Posterior cingulate gyrus (tissue), 11 donors: Measurements from ENCODE around the gene PRR36.
A peak's percentile ranks its signal among the peaks of the same experiment; 100 is the strongest.

Experiments used
- DNase-seq, 10 donors: peaks; one replicate each; pipeline versions ENCODE4 v3.0.0 to v3.0.0-alpha.2; 2020 to 2021; ENCODE audit warnings: mixed read lengths in 3 of 10
- intact Hi-C: fragments of 100-400 bp; cut with DNase I; formaldehyde crosslinking; loops from one replicate; pipeline ENCODE4 v1.15.1; 2023

PRR36 gene

DNA sequence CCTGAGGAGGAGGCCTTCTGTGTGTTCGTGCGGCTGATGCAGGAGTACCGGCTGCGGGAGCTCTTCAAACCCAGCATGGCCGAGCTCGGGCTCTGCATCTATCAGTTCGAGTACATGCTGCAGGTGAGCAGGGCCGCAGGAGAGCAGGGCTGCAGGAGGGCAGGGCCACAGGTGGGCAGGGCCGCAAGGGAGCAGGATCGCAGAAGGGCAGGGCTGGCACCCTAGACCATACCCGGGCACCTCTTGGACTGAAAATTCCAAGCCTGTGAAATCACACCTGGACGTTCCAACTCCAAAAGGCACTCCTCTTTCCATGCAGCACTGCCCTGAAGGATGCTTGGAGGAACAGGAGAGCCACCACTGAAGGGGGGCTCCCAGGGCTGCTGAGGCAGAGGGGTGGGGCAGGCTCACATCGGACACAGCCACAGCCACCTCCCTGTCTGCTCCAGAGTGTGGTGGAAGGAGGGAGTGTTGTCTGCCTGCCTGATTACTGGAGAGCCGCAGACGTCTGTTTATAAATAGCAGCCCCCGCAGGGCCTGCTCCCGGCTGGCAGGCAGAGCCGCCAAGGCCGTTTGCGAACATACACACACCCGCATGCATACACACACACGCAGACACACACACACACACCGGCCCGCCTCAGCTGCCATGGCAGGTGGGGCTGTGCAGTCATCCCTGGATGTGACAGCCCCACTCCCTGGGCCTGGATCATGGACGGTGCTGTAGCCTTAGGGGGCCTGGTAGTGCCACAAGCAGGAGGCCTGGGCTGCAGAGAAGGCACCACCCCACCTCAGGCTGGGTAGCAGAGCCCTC is 24.0 kb downstream of the PRR36 start:
- intact Hi-C loops = no loop called here

DNA sequence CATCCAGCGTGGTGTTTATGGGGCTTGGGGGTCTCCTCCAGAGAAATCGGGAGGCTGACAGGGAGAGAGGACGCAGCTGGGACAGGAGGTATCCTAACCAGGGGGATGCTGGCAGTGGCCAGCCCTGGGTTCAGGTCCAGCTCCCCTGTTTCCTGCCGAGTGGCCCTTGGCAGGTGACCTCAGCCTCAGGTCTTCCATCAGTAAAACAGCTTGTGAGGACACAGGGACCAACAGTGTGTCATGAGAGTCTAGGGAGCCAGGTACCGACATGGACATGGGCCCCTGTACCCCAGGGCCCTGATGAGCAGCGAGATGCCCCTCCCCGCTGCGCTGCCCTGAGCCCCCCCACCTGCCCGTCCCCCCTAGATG is 24.6 kb downstream of the PRR36 start:
- peak in 1 of 10 donors; percentile 67 for DNase-seq
- intact Hi-C loops = no loop called here

More for the DNA sequence above, 24.0 kb downstream of the PRR36 start:
- DNase-seq = peak in 2 of 10 donors; percentile 39 to 89

DNA sequence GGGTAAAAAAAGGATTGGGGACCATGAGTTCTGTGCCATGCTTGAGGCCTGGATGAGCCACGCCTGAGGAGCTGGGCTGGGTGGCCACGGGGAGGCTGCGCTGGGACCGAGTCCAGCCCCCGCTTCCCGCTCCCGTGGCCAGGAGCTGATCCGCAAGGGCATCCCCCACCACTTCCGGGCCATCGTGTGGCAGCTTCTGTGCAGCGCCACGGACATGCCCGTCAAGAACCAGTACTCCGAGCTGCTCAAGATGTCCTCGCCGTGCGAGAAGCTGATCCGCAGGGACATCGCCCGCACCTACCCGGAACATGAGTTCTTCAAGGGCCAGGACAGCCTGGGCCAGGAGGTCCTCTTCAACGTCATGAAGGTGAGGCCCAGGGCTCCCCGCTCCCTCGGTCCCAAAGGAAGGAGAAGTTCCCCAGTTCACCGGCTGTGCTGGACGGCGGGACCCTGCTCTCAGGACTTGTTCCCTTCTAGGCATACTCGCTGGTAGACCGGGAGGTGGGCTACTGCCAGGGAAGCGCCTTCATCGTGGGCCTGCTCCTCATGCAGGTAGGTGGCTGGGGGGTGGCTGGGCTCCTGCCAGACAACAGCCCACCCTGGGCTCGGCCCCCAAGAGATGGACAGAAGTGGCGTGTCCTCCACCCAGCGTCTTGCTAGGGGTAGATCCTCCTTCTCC is 25.3 kb downstream of the PRR36 start:
- intact Hi-C loops = no loop called here
- peak in 5 of 10 donors; percentile 39 to 95 (median 72) for DNase-seq

DNA sequence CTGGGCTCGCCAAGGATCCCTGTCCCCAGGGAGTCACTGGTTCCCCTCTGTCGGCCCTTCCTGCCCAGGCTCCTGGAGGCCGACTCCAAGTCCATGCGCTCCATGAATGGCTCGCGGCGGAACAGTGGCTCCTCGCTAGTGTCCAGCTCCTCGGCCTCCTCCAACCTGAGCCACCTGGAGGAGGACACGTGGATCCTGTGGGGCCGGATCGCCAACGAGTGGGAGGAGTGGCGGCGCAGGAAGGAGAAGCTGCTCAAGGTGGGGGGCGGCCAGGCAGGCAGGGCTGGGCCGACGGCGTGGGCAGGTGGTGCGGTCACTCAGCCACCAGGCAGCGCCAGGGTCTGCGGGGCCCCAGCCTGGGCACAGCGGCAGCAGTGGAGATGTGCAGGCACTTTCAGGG is 26.5 kb downstream of the PRR36 start:
- intact Hi-C loops = no loop called here
- peak in 3 of 10 donors; percentile 8 to 85 (median 70) for DNase-seq

DNA sequence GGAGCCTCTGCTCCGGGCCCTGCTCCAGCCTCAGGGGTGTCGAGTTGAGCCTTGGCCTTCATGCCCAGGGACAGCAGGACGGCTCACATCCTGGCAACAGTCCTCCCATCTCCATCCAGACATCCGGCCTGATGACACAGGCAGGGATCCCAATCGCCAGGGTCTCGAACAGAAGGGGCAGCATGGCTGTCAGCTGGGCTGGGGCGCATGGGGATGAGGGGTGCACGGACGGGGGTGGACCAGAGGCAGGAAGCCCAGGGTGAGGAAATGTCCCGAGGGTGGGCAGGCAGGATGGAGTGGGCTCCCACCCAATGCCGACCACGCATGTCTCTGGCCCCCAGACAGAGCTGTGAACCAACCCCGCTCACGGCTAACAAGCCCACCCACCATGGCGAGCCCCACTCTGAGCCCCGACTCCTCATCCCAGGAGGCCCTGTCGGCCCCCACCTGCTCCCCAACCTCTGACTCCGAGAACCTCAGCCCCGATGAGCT is 28.0 kb downstream of the PRR36 start:
- intact Hi-C loops = no loop called here
- DNase-seq = peak in 3 of 10 donors; percentile 8 to 77 (median 69)

DNA sequence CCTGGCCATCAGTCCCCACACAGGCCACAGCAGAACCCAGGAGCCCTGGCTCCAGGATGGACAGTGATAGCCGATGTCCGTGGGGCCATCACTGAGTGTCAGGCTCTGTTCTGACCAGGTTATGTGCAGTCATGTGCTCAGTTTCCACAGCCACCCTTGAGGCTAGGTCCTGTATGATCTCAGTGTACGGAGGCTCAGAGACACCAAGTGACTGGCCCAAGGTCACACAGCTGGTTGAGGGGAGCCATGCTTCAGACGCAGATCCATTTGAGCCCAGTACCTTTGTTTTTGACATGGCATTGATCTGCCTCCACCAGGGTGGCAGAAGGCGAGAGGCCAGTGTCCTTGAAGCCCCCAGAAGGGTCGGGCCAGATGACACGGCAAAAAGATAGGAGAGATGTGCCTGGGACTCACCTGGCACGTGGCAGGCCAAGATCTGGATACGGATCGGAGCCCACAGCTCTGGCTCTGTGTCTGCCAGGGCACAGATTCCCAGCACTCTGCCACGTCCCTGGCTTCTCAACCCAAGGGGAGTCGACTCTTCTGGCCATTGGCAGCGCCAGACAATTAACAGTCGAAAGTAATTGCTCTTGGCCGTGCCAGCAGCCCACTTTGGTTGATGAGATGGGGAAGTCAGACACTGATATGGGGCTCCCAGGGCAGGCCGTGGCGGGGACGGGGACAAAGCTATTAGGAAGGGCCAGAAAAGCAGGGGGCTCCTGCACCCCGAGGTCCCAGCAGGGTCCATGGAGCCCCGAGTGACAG is 28.6 kb downstream of the PRR36 start:
- intact Hi-C loops = no loop called here
- DNase-seq = peak in 4 of 10 donors; percentile 17 to 75 (median 65)

DNA sequence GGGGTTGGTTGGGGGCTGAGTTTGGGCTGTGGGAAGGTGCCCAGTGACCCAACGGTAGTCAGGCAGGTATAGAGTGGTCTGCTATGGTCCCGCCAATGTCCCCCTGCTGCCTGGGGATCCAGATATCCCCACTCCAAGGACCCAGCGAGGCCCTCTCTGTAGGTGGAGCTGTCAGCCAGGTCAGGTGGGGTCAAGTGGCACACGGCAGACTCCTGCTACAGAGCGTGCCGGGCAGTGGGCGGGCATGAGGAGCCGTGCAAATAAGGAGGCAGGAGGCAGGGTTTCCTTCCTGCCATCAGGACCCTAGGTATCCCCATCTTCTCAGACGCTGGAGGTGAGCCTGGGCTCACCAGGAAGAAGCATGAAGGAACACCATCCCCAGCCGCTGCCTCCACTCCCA is 29.2 kb downstream of the PRR36 start:
- intact Hi-C loops = no loop called here
- peak in 2 of 10 donors; percentile 56 to 67 for DNase-seq

DNA sequence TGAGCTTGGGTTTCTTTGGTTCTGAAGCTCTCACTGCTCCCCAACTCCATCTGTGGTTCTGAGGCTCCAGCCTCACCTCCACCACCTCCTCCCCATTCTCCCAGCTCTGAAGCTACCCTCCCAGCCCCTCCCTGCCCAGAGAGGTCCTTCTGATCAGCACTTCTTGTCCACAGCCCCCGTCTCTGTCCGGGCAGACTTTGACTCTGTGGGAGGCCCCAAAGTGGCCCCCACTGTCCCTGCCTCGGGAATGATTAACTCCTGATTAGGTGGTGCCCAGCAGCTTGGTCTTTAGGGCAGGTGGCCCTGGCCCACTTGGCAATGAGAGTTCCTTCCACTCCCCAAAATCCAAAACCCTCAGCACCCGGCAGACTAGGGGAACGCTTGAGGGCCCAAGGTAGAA is 29.8 kb downstream of the PRR36 start:
- DNase-seq = peak in 2 of 10 donors; percentile 36 to 39
- intact Hi-C loops = no loop called here

DNA sequence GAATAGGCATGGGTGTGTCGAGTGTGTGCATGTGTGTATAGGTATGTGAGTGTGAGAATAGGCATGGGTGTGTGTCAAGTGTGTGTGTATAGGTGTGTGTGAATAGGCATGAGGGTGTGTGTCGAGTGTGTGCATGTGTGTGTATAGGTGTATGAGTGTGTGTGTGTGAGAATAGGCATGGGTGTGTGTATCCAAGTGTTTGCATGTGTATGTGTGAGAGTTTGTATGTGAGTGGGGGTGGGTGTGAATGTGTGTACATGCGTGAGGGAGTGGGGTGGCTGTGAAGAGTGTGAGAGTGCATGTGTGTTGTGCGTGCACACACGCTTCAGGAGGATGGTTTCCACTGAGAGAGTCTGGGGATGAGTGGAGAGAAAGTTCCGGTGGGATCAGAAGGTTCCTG is 30.7 kb downstream of the PRR36 start:
- intact Hi-C loops = no loop called here
- peak in 1 of 10 donors; percentile 11 for DNase-seq

DNA sequence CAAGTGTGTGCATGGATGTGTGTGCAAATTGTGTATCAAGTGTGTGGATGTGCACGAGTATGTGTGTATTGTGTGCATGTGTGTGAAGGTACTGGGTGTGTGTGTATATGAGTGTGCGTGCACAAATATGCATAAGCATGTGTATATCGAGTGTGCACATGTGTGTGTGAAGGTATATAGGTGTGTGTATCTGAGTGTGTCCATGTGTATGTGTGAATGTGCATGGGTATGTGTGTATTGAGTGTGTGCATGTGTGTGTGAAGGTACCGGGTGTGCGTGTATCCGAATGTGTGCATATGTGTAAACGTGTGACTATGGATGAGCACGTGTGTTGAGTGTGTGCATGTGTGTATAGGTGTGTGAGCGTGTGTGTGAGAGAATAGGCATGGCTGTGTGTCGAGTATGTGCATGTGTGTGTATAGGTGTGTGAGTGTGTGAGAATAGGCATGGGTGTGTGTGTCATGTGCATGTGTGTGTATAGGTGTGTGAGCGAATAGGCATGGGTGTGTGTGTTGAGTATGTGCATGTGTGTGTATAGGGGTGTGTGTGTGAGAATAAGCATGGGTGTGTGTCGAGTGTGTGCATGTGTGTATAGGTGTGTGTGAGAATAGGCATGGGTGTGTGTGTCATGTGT is 31.4 kb downstream of the PRR36 start:
- intact Hi-C loops = no loop called here
- DNase-seq = no peak

DNA sequence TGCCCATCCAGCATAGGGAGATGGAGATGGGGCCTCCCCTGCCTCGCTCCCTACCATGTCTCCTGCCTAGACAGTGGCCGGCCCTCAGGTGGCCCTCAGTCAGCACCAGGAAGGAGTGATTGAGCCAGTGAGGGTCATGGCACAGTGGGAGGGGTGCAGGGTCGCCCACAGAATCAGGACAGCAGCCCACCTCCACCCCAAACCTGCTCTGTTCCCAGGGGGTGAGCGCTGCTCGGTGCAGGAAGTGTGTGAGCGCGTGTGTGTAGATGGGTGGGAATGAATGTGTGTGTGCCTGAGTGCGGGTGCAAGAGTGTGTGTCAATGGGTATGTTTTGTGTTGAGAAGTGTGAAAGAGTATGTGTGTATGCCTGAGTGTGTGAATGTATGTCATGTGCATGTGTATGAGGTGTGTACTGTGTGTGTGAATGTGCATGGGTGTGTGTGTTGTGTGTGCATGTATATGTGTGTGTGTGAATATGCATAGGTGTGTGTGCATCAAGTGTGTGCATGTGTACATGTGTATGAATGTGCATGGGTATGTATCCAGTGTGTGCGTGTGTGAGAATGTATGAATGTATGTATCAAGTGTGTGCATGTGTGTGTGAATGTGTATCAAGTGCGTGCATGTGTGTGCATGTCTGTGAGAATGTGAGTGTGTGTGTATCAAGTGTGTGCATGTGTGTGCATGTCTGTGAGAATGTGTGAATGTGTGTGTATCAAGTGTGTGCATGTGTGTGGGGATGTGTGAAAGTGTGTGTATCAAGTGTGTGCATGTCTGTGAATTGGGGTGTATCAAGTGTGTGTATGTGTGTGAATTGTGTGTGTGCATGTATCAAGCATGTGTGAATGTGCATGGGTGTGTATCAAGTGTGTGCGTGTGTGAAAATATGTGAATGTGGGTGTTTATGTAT is 32.2 kb downstream of the PRR36 start:
- intact Hi-C loops = no loop called here
- DNase-seq = peak in 2 of 10 donors; percentile 39 to 75

DNA sequence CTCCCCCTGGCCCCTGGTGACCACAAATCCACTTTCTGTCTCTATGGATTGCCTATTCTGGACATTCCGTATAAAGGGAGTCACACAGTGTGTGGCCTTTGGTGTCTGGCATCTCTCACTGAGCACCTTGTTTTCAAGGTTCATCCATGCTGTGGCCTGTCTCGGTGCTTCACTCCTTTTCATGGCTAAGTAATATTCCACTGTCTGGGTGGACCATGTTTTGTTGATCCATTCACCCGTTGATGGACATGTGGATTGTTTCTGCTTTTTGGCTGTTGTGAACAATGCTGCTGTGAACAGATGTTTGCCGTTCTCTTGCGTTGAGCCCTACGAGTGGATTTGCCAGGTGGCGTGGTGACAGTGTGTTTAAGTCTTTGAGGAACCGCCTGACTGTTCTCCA is 33.6 kb downstream of the PRR36 start:
- intact Hi-C loops = no loop called here
- peak in 2 of 10 donors; percentile 1 to 9 for DNase-seq

DNA sequence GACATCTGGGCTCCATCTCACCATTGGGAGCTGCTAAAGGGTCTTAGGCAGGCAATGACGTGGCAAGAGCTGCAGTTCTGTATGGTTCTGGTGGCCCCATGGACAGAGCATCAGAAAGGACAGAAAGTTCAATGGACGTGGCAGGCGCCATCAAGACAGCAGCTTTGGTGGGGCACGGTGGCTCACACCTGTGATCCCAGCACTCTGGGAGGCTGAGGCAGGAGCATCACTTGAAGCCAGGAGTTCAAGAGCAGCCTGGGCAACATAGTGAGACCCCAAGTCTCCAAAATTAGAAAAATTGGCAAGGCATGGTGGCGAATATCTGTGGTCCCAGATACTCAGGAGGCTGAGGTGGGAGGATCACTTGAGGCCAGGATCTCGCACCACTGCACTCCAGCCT is 34.7 kb downstream of the PRR36 start:
- DNase-seq = peak in 2 of 10 donors; percentile 12 to 22
- intact Hi-C loops = no loop called here

DNA sequence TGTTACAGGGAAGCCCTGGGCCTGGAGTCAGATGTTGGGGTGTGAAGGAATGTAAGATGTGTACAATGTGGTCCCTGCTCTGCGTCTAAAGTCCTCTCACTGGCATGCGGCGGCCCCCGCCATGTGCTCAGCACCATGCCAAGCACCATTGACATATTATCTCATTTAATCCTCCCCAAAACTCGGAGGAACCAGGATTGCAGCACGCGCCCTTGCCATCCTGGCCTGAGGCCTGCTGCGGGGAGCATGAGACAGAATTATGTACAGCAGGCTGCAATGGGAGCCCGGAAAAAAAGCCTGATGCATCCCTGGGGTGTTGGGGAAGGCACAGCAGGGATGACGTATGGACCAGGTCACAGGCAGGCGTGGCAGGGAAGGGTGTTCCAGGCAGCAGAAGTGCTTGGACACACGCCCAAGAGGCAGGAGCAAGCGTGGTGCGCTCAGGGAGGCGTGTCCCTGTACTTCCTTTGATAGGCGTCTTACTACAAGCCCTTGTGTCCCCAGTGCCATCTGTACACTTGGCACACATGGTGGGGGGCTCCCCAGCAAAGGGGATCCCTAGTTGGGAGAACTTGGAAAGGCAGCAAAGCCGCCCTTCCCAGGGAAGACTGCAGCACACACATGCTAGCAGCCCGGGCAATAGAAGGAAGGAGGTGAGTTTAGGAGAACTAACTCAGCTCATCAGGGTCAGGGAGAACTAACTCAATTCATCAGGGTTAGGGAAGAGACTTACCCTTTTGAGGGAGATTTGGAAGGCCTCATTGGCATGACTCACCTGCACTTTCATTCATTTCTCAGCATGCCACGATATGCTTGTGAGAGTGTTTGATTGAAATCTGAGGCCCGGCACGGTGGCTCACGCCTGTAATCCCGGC is 40.7 kb downstream of the PRR36 start:
- intact Hi-C loops = no loop called here

DNA sequence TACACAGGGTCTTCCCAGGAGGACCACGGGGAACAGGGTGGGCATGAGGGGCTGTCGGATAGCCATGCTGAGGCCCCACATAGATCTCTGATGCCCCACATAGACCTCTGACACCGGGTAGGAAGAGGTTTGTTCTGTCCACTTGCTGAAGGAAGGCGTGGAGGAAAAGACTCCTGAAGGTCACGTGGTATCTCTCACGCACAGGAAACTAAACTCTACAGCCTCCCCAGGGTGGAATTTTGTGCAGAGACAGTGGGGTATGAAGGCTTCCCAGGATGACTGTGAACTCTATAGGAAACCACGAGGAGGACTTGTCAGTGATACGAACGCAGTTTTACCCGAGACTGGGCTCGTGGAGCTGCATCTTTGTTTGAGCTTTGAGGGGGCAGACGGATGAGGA is 41.4 kb downstream of the PRR36 start:
- DNase-seq = peak in 1 of 10 donors; percentile 42
- intact Hi-C loops = no loop called here

More for the DNA sequence above, 40.7 kb downstream of the PRR36 start:
- peak in 4 of 10 donors; percentile 46 to 92 (median 80) for DNase-seq

DNA sequence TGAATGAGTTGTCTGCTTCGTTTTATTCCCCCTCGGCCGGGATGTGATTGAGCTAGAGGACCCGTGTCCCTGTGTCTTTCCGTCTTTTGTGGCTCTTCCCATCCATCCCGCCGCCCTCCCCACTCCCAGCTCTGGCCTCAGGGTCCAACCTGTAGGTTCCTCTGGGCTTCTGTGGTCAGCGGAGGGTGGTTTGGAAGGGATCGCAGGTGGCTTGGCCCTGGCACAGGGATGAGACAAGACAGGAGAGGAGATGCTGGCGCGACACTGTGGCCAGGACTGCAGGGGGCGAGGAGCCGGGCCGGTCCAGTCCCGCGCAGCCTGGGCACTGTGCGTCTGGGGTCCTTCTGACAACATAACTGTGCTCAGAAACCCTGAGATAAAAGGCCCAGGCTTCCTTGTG is 42.2 kb downstream of the PRR36 start:
- intact Hi-C loops = no loop called here
- peak in 2 of 10 donors; percentile 36 to 61 for DNase-seq

DNA sequence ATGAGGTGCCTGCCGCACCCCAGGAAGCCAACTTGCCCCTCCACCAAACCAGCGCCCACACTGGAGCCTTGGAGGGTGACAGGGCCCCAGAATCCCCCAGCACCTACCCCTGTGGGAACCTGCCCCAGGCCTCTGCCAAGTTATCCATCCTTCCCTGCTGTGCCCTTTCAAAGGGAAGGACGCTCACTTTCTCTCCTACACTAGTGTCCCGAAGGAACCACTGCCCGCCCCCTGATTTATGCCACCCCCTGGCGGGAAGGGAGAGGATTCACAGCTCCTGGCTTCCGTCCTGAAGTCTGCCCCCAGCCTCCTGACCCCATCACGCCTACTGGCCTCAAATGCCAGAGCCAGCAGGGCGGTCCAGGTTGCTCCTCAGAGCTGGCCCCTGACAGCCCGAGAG is 42.7 kb downstream of the PRR36 start:
- intact Hi-C loops = loop anchor here (1.0 kb wide), 1 partner anchor 21 kb away; no protein-coding TSS in a partner anchor
- peak in 6 of 10 donors; percentile 27 to 91 (median 67) for DNase-seq

DNA sequence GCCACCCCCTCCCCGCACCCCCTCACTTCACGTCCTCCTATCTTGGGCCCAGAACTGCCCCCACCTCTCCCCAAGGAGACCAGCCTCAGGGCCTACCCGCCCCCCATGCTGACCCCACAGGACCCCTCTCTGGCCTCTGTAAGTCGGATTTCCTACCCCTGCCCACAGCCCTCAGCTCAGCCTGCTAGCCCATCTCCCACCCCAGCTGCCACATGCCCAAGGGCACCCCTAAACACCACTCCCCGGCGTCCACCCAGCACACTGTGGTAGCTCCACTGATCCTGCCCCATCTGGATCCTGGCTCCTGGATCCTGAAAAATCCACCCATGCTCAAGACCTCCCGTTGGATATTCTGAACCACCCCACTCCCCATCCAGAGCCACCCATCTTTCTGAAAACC is 43.4 kb downstream of the PRR36 start:
- DNase-seq = peak in 2 of 10 donors; percentile 72 to 85
- intact Hi-C loops = loop anchor here (1.0 kb wide), 1 partner anchor 21 kb away; no protein-coding TSS in a partner anchor
